DMS 273 (cell line): ENCODE measurements around the gene PDE6B.
"Not testable (repeated sequence)": the region's sequence is repeated elsewhere in the genome, so short reads cannot be mapped to it uniquely, and the experiment has no call there.

ENCODE experiments used
- DNase-seq: peaks from one replicate; lab custom pipeline; 2025; ENCODE audit not compliant: unreplicated experiment; lab: John Stamatoyannopoulos, UW

The PDE6B gene

DNA sequence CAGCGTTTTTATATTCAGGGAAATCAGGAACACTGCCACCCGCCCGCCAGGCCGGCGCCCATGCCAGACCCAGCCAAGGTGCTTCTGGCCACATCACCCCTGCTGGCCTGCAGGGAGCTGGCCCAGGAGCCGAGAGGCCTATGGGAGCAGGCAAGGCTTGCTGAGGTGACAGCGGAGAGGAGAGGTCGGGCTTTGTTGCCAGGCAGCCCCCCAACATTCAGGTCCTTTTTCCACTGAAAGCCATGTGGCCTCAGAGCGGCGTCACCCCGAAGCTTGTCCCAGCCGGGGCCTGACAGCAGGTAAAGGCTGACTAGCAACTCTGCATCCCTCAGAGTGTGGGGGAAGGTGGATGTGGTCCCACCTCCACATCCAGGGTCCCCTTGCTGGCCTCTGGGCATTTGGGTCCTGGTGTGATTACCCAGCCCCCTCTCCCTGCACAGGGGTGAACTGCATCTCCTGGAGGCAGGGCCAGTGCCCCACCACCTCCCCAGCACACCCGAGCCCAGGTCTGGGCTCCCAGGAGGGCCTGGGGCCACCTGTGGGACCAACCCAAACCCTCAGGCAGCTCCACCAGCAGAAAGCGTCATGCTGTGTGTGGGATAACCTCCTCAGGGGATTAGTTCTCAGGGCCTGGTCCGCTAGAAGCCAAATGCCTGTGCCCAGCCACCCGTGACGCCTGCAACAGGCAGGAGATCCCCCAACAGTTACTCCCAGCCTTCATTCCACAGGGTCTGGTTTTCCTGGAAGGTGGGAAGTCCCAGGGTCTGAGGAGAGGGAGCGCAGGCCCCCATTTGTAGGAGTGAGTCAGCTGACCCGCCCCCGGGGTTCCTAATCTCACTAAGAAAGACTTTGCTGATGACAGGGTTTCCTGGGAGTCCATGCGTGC is at the start of gene PDE6B:
Gene PDE6B (plus strand): TSS at position 869 of the 886 bp plus-strand sequence. CDS start 54 bp downstream, outside the sequence.
- DNase-seq = no peak

DNA sequence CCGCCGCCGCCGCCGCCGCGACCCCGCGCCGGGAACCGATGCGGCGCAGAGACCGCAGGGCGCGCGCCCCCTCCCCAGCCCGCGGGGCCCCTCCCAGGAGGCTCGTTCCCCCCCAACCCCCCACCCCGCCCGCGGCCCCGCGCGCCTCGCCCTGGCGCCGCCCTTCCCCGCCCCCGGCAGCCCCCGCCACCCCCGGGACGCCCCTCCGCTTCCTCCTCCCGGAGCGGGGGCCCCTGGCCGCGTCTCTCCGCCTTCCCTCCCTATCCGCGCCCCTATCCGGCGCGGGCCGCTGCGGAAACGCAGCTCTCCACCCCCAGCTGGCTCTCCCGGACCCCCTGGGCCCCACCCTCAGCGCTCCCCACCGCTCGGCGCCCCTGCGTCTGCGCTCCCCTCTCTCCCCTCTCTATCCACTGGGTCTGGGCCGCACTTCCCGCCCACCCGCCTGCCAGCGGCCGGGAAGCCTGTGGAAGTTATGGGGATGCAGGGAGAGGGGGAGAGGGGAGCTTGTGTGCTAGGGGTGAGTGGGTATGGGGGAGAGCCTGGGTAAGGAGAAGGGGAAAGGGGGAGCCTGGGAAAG is 49.0 kb upstream of the PDE6B start, which contains the start of gene TMEM271:
Gene TMEM271 (minus strand): TSS at position 51 of the 577 bp plus-strand sequence. CDS start 233 bp downstream, outside the sequence.
- peak; percentile 48 for DNase-seq

DNA sequence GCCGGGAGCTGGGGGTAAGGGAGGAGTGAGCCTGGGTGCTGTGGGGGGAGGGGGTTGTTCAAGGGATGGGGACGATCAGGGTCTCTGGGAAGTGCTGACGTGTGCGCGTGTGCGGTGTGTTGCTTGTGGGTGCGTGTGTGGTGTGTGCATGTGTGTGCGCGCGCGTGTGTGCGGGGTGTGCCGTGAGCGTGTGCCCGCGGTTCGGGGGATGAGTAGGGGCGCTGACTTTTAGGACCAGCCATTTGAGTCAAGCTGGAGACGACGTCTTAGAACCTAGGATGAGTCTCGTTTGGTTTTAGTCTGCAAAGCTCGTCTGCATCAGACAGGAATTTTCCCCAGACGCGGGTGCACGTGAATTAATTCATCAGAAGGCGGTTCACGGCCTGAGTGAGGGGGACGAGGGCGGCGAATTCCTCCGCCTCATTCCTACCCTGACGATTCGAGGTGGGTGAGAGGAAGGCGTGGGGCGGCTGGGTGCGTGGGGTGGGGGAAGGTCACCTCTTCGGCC is 48.3 kb upstream of the PDE6B start:
- peak; percentile 69 for DNase-seq

DNA sequence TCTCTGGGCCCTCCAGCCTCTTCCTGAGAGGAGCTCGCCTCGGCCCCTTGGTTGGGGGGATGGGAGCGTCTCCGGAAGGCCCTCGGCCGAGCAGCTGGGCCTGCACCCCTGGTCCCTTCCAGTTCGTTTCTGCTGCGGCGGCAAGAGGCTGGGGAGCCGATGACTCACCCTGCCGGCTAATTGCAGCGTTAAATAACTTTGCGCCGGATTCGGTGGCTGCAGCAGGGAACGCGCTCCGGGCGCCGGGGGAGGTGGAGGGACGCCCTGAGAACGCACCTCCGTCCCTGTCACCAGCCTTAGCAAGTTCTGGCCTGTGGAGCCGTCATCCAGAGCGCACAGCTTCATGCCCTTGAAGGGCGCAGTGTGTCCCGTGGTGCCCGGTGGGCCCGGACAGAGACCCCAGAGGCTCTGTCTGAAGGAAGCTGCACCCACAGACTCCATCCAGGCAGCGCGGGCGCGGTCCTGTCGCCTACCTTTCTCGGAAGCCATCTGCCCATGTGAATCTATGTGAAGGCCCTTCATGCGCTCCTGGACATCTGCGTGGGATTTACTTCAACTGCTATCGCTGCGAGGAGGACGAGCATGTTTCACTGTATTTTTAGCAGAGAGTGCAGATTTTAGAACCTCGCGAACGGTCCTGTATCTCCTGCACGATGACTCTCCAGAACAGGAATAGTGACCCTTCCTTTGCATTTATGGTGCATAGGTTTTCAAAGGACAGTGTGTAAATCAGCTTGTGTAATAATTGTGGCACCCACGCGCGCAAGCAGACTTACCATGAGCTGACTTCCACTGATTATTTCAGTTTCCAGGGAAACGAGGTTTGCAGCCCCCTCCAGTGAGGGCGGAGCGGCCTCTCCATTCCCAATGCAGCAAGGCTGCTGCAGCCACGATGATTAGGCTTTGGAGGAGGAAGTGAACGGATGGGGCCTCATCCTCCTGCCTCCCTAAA is 47.6 kb upstream of the PDE6B start:
- peak; percentile 83 for DNase-seq

DNA sequence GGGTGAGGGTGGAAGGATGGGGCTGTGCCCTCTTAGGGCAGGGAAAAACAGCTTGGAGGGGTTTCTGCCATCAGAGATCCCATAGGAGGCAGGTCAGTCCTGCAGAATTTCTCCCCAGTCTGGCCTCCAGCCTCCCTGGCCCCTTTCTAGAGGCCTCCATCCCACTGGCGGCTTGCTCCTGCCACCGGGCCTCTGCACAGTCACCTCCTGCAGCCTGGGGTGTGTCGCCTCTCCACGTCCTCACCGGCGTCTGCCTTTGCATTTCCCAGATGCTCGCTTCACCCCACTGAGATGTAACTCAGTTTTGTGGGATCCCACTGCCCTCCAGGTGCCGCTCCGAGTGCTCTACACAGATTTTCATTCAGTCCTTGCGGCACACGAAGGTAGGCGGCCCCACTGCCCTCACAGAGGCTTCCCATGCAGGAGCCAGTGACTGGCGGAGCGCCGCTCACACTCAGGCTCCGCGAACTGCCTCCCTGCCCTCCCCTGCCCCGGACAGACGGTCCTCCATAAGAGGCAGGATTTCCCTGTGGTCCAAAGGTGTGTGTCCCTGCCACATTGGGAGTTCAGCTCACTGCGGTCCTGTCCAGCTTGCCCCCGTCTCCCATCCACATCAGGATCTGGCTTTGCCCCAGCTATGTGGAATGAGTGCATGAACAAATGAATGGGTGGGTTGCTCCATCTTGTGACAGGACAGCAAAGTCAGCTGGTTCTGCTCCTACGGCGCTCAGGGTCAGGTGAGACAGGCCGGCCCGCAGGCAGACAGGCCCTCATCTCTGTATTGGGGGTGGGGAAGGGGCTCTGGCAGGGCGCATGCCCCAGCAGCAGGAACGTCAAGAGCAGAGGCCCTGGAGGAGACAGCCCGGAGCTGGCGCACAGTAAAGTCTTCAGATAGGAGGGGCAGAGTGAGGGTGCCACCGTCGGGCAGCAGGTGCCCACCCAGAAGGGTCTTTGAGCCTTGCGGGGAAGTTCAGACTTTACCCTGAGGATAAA is 46.6 kb upstream of the PDE6B start:
- no peak for DNase-seq

DNA sequence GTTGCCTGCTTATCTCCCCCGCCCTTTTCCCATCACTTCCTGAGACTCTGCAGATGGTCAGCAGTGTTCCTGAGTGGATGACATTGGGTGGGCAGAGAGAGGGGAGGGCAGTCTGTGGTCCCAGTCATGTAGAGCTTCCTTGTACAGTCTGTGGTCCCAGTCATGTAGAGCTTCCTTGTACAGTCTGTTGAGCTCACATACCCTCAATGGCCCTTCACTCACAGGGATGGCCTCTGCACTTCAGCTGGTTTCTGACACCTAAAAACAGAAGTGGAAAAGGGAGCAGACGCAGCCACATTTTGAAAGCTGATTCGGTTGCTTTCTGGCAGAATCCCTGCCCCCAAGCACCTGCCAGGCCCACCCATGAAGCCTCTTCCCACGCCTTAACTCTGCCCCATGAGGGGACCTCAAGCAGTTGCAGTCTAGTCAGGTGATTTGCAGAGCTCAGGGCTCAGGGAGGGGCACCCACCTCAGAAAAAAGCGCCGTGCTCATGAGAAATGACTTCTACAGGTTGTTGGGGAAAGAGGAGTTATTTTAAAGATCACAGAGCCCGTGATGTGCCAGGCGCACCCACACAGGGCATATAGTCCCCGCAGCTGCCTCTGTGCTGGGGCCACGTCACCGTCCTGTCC is 45.7 kb upstream of the PDE6B start:
- DNase-seq = no peak

DNA sequence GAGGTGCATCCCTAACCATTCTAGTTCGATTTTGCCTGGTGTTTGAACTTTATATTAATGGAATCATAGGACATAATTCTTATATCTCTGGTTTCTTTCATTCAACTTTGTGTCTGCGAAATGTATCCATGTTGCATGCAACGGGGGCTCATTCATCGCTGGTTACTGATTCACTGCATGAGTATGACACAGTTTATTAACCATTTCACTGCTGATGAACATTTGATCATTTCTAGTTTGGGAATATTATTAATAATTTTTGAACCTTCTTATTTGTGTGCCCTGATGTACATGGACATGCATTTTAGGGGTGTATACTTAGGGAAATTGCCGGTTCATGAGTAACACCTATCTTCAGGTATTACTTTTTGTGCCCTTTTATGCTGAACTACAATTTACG is 44.2 kb upstream of the PDE6B start:
- DNase-seq = no peak

DNA sequence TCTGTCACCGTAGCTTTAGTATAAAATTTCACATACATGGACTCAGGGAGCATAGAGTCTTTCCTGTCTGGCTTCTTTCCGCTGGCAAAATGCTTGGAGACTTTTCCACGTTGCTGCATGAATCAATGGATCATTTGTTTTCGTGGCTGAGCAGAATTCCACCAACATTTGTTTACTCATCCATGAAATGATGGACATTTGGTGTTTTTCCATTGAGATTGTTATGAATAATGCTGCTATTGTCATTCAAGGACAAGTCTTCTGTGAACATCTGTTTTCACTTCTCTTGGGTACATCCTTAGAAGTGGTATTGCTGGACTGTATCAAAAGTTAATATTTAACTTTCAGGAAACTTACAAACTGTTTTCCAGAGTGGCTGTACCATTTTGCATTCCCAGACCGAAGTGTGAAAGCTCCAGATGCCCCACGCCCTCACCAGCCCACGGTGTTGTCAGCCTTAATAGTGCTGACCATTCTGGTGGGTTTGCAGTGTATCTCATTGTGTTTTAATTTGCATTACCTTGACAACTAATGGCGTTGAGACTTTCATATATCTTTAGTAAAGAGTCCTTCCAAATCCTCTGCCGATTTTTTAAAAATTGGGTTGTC is 43.5 kb upstream of the PDE6B start:
- DNase-seq = no peak

DNA sequence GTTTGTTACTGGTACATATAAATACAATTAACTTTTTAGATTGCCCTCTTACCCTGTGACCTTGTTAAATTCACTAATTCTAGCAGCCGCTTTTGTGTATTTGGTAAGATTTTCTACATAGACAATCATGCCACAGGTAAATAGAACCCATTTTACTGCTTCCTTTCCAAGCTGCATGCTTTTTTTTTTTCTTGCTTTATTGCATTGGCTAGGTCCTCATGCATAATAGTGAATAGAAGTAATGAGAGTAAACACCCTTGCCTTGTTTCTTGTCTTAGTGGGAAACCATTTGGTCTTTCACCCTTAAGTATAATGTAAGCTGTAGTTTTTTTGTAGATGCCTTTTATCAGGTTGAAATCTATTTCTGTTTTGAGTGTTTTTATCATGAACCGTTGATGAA is 41.6 kb upstream of the PDE6B start:
- no peak for DNase-seq

DNA sequence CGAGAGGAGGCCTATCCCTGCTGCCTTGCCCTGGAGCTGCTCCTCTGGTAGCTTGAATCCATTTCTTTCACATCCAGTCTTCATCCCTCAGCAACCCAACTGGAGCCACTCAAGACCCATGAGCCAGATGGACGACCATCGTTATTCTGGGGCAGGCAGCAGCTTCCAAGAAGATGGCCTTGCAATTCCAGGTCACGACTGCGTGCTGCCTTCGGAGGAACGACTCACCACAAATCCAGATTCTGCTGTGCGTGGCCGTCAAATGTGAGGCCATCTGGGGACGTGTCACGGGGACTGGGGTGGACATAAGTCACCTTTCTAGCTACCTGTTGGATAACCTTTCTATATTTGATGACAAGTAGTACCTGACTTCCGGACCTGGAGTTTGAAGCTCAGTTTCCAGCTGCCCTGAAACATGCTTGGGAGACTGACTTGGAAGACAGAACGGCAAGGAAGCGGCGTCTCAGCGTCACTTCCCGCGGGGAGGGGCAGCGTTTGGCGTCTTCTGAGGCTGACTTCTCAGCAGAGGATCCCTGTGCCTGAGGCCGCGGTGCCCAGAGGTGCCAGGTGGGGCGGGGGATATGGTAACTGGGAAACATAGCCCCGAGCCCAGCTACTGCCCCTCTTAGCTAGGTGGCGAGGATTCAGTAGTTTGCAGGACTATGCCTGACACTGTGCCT is 37.6 kb upstream of the PDE6B start:
- no peak for DNase-seq

DNA sequence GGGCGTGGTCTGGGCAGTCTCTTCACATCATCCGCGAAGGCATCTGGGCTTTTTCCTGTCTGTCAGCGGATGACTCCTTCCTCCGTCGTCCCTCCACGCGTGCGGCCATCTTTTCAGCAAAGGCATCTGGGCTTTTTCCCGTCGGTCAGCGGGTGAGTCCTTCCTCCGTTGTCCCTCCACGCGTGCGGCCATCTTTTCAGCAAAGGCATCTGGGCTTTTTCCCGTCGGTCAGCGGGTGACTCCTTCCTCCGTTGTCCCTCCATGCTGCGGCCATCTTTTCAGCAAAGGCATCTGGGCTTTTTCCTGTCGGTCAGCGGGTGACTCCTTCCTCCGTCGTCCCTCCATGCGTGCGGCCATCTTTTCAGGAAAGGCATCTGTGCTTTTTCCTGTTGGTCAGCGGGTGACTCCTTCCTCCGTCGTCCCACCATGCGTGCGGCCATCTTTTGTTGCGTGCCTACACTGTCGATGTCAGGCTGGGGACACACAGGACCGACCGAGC is 37.0 kb upstream of the PDE6B start:
- no peak for DNase-seq

DNA sequence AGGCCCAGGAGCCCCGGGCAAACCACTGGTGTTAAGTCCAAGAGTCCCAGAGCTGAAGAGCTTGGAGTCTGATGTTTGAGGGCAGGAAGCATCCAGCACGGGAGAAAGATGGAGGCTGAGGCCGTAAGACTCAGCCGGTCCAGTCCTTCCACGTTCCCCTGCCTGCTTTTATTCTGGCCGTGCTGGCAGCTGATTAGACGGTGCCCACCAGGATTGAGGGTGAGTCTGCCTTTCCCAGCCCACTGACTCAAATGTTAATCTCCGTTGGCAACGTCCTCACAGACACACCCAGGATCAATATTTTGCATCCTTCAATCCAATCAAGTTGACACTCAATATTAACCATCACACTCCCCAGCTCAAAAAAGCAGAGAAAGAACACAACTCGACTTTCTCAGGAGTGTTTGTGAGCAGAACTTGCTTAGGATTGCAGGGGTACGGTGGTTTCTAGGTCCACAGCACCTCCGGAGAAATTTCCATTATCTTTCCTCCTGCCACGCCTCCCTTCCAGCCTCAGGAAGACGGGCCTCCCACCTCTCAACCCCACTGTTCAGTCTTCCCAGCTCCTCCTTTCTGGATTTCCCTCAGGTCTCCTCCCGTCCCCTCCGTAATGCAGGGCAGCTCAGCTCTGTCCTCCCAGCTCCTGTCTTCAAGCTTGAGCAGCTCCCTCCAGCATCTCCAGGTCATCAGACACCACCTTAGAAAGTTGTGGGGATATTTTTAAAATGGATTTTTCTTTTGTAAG is 36.0 kb upstream of the PDE6B start:
- DNase-seq = no peak

DNA sequence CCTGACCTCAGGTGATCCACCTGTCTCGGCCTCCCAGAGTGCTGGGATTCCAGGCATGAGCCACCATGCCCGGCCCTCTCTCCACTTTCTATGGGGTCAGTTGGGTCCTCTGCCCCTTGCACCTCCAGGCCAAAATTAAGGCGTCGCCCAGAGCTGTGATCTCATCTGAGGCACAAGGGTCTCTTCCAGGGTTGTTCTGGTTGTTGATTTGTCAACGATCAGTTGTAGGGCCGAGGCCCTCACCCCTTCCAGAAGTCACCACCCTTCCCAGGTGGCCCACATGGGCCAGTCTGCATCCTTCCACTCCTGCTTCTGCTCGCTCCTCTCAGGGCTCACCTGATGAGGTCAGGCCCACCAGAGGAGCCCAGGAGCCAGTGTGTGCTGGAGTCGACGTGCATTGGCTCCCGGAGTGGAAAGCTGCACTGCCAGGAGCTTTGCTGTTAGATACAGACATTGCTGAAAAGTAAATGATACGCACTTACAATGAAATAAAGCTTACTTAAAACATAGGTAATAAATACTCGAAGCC is 35.0 kb upstream of the PDE6B start:
- DNase-seq = no peak

DNA sequence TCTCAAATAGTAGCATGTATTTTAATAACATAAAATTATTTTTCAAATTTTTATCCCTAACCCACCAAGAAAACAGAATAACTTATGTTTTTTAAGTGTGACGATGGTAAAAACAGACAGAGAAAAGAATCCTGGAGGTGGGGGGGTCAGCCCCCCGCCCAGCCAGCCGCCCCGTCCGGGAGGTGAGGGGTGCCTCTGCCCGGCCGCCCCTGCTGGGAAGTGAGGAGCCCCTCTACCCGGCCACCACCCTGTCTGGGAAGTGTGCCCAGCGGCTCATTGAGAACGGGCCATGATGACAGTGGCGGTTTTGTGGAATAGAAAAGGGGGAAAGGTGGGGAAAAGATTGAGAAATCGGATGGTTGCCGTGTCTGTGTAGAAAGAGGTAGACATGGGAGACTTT is 33.2 kb upstream of the PDE6B start:
- not testable (repeated sequence) for DNase-seq

DNA sequence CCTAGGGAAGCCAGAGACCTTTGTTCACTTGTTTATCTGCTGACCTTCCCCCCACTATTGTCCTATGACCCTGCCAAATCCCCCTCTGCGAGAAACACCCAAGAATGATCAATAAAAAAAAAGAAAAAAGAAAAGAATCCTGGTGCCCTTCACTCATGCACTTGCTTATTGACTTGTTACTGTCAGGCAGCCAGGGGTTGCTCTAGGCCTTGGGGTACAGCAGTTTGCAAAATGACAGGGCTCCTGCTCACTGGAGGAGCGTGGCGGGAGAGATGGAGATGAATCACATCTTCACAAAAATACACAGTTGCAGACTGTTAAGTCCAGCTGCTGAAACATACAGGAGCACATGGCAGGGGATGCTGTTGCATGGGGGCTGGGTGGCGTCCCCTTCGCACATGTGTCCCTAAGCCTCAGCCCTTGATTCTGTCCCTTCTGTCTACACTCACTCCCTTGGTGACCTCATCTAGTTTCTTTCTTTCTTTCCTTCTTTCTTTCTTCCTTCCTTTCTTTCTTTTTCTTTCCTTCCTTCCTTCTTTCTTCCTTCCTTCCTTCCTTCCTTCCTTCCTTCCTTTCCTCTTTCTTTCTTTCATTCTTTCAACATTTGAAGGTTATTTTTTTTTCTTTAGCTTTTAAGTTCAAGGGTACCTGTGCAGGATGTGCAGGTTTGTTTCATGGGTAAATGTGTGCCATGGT is 32.4 kb upstream of the PDE6B start:
- no peak for DNase-seq

DNA sequence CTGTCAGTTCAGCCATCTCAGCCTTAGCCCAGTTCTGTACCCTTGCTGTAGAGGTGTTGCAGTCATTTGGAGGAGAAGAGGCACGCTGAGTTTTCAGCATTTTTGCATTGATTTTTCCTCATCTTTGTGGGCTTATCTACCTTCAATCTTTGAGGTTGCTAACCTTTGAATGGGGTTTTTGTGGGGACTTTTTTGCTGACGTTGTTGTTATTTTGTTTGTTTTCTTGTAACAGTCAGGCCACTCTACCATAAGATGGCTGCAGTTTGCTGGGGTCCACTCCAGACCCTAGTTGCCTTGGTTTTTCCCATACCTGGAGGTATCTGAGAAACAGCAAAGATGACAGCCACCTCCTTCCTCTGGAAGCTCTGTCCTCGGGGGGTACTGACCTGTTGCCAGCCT is 26.4 kb upstream of the PDE6B start:
- DNase-seq = no peak

DNA sequence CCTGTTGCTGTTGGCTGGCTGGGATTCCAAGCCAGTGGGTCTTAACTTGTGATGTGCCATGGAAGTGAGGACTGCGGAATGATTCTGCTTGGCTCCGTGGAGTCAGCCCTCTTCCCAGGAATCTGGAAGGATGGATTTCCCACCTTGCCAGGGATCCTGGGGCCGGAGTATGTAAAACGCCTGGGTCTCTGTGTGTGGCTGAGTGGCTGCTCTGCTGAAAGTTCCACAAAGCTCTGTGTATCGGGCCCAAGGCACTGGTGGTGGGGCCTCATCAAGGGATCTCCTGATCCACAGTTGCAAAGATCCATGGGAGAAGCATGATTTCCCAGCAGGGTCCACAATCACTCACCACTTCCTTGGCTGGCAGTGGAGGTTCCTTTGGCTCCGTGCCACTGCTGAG is 25.2 kb upstream of the PDE6B start:
- DNase-seq = no peak
